HL-60 (cell line): ENCODE data around the gene POR.

Experiments
- POLR2AphosphoS5 ChIP-seq: IDR thresholded peaks from 2 replicates; pipeline ENCODE4 v1.6.1; 2012; ENCODE audit warnings: low read depth
- TF ChIP-seq, protein P1 (sequence below): IDR thresholded peaks from one replicate; pipeline ENCODE4 v1.5.1; 2011; ENCODE audit warnings: low read length, control low read depth, inconsistent platforms; ENCODE audit not compliant: insufficient read depth
- TF ChIP-seq, protein P2 (sequence below): IDR thresholded peaks from 2 replicates; pipeline ENCODE4 v1.6.1; 2012; ENCODE audit warnings: low read depth; ENCODE audit not compliant: insufficient replicate concordance

DNA sequence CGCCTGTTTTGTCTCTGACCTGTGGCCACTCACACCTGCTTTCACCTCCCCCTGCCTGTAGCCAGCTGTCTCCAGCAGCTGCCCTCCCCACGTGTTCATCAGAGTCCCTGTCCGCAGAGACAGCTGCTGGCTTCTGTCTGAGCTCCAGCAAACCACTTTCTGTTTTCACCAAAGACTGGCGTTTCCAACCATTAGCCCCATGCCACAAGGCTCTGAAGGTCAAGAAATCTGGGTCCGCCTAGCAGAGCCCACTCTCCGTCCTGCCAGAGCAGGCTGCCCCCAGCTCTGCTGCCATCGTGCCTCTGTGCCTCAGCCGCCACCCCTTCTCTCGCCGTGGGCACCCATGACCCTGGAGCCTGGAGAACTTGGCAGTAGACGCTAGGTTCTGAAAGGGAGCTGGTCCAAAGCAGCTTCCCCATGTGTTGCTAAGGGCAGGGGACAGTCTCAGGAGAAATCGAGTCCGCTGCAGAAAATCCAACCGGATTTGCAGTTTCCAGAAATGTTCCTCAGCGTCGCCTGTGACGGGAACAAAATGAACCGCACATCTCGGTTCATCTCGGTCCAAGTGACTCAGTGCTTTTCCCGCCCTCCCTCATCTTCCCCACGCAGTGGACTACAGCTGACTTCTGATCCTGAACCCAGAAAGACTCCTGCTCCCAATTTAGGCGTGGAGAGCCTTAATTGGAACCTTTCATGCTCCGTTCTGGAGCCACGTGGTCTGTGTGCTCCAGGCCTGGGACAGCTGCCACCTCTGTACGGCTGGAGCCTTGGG, 51.4 kb downstream of the POR start:
- no peak for TF ChIP-seq POLR2AphosphoS5
- TF ChIP-seq, protein P1, sequence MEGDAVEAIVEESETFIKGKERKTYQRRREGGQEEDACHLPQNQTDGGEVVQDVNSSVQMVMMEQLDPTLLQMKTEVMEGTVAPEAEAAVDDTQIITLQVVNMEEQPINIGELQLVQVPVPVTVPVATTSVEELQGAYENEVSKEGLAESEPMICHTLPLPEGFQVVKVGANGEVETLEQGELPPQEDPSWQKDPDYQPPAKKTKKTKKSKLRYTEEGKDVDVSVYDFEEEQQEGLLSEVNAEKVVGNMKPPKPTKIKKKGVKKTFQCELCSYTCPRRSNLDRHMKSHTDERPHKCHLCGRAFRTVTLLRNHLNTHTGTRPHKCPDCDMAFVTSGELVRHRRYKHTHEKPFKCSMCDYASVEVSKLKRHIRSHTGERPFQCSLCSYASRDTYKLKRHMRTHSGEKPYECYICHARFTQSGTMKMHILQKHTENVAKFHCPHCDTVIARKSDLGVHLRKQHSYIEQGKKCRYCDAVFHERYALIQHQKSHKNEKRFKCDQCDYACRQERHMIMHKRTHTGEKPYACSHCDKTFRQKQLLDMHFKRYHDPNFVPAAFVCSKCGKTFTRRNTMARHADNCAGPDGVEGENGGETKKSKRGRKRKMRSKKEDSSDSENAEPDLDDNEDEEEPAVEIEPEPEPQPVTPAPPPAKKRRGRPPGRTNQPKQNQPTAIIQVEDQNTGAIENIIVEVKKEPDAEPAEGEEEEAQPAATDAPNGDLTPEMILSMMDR = no peak
- TF ChIP-seq, protein P2, sequence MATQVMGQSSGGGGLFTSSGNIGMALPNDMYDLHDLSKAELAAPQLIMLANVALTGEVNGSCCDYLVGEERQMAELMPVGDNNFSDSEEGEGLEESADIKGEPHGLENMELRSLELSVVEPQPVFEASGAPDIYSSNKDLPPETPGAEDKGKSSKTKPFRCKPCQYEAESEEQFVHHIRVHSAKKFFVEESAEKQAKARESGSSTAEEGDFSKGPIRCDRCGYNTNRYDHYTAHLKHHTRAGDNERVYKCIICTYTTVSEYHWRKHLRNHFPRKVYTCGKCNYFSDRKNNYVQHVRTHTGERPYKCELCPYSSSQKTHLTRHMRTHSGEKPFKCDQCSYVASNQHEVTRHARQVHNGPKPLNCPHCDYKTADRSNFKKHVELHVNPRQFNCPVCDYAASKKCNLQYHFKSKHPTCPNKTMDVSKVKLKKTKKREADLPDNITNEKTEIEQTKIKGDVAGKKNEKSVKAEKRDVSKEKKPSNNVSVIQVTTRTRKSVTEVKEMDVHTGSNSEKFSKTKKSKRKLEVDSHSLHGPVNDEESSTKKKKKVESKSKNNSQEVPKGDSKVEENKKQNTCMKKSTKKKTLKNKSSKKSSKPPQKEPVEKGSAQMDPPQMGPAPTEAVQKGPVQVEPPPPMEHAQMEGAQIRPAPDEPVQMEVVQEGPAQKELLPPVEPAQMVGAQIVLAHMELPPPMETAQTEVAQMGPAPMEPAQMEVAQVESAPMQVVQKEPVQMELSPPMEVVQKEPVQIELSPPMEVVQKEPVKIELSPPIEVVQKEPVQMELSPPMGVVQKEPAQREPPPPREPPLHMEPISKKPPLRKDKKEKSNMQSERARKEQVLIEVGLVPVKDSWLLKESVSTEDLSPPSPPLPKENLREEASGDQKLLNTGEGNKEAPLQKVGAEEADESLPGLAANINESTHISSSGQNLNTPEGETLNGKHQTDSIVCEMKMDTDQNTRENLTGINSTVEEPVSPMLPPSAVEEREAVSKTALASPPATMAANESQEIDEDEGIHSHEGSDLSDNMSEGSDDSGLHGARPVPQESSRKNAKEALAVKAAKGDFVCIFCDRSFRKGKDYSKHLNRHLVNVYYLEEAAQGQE = no peak
